GM23338 (cell line): ENCODE measurements around the gene TNRC18. TPM values are rescaled to one million over a fixed set of nuclear protein-coding genes. Genes with fewer than 3 reads are reported as not detected.

Source experiments
- ATAC-seq: fragments of 200-7000 bp; cut with Tn5 transposase; 3 replicates; pipeline ENCODE4 v1.9.1; 2020
- DNase-seq: peaks from one replicate; pipeline ENCODE4 v3.0.0-alpha.2; 2015; ENCODE audit warnings: low spot score
- H2AFZ ChIP-seq: fragments of 200-600 bp; sonication (generic); 2 replicates; pipeline ENCODE4 v1.8.0; 2016; ENCODE audit warnings: antibody characterized with exemption, mild to moderate bottlenecking, moderate library complexity
- H3F3A ChIP-seq: fragments of 200-600 bp; sonication (generic); replicated peaks from 2 replicates; pipeline ENCODE4 v1.8.0; 2017; ENCODE audit warnings: antibody characterized with exemption, mixed run types, low read depth
- H3K27ac ChIP-seq: fragments of 200-600 bp; sonication (generic); 2 replicates; pipeline ENCODE4 v1.6.1; 2016; ENCODE audit warnings: low read depth
- H3K27me3 ChIP-seq: fragments of 200-600 bp; sonication (generic); 2 replicates; pipeline ENCODE4 v1.8.0; 2016; ENCODE audit warnings: mild to moderate bottlenecking, mixed run types, moderate library complexity; ENCODE audit not compliant: insufficient read depth
- H3K36me3 ChIP-seq: fragments of 200-600 bp; sonication (generic); 2 replicates; pipeline ENCODE4 v1.8.0; 2016; ENCODE audit warnings: mild to moderate bottlenecking; ENCODE audit not compliant: insufficient read depth
- H3K4me1 ChIP-seq: fragments of 200-600 bp; sonication (generic); 2 replicates; pipeline ENCODE4 v1.8.0; 2016; ENCODE audit warnings: mild to moderate bottlenecking, moderate library complexity; ENCODE audit not compliant: insufficient read depth
- H3K4me2 ChIP-seq: fragments of 200-600 bp; sonication (generic); 2 replicates; pipeline ENCODE4 v1.7.1; 2017; ENCODE audit warnings: mixed run types
- H3K4me3 ChIP-seq: fragments of 200-600 bp; sonication (generic); 2 replicates; pipeline ENCODE4 v1.6.1; 2016; ENCODE audit warnings: mixed run types
- H3K79me2 ChIP-seq: fragments of 200-600 bp; sonication (generic); replicated peaks from 2 replicates; pipeline ENCODE4 v1.8.0; 2017; ENCODE audit warnings: mild to moderate bottlenecking; ENCODE audit not compliant: insufficient read depth
- H3K9me2 ChIP-seq: fragments of 200-600 bp; sonication (generic); 2 replicates; pipeline ENCODE4 v1.8.0; 2017; ENCODE audit not compliant: insufficient read depth
- H4K20me1 ChIP-seq: fragments of 200-600 bp; sonication (generic); replicated peaks from 2 replicates; pipeline ENCODE4 v1.8.0; 2017; ENCODE audit warnings: mild to moderate bottlenecking; ENCODE audit not compliant: insufficient read depth
- H3K27ac Mint-ChIP-seq: 2 replicates; pipeline ENCODE4 v1.8.0; 2020; ENCODE audit warnings: inconsistent platforms, mild to moderate bottlenecking, moderate library complexity, mixed read lengths
- H3K27me3 Mint-ChIP-seq: 3 replicates; pipeline ENCODE4 v1.8.0; 2022; ENCODE audit warnings: low read depth, mild to moderate bottlenecking, moderate library complexity, mixed read lengths, inconsistent platforms; ENCODE audit not compliant: insufficient read depth, poor library complexity
- H3K36me3 Mint-ChIP-seq: 3 replicates; pipeline ENCODE4 v1.8.0; 2021; ENCODE audit warnings: low read depth, mild to moderate bottlenecking, inconsistent platforms, moderate library complexity, mixed read lengths
- H3K4me1 Mint-ChIP-seq: 3 replicates; pipeline ENCODE4 v1.8.0; 2020; ENCODE audit warnings: mild to moderate bottlenecking, inconsistent platforms, mixed read lengths
- H3K4me3 Mint-ChIP-seq: 3 replicates; pipeline ENCODE4 v1.8.0; 2021; ENCODE audit warnings: moderate library complexity, mild to moderate bottlenecking, inconsistent platforms, mixed read lengths
- H3K9me3 Mint-ChIP-seq: 3 replicates; pipeline ENCODE4 v1.8.0; 2020; ENCODE audit warnings: moderate library complexity, mild to moderate bottlenecking, inconsistent platforms, mixed read lengths
- CTCF ChIP-seq, 2 experiments: fragments of 200-600 bp in 1 of 2; sonication (generic) in 1 of 2; conservative IDR thresholded peaks; 2 replicates each; pipeline versions ENCODE4 v1.5.1 to v1.6.1; 2016 to 2017; ENCODE audit warnings: antibody characterized with exemption in 2 of 2, low read depth in 2 of 2, mild to moderate bottlenecking in 2 of 2, moderate library complexity in 1 of 2
- ETS1 ChIP-seq: IDR thresholded peaks from 2 replicates; pipeline ENCODE4 v1.6.1; 2016; ENCODE audit warnings: antibody characterized with exemption
- EZH2 ChIP-seq: fragments of 200-600 bp; sonication (generic); IDR thresholded peaks from one replicate; pipeline ENCODE4 v1.8.0; 2017; ENCODE audit warnings: antibody characterized with exemption, mild to moderate bottlenecking, low read depth; ENCODE audit not compliant: unreplicated experiment
- EZH2phosphoT487 ChIP-seq: fragments of 200-600 bp; sonication (generic); IDR thresholded peaks from one replicate; pipeline ENCODE4 v1.8.1; 2018; ENCODE audit warnings: antibody characterized with exemption; ENCODE audit not compliant: unreplicated experiment
- NANOG ChIP-seq: IDR thresholded peaks from 2 replicates; pipeline ENCODE4 v1.6.1; 2016; ENCODE audit warnings: antibody characterized with exemption, borderline replicate concordance
- STAT1 ChIP-seq: IDR thresholded peaks from one replicate; pipeline ENCODE4 v1.6.1; 2016; ENCODE audit warnings: antibody characterized with exemption; ENCODE audit not compliant: unreplicated experiment
- ZNF114 ChIP-seq: fragments of 250-450 bp; sonication (Bioruptor Pico); IDR thresholded peaks from 2 replicates; pipeline ENCODE4 v1.5.0; 2020; ENCODE audit warnings: mild to moderate bottlenecking, moderate library complexity
- polyA plus RNA-seq: library from polyadenylated mRNA; unstranded; fragments of >200 nt; fragmentation: Nextera tagmentation; extraction: Ambion mirVana; gene quantifications from 2 replicates; pipeline ENCODE4 v1.2.1, GENCODE V29; 2016
- total RNA-seq: library from RNA; depleted of rRNA; stranded (reverse); fragments of >200 nt; shearing (Covaris generic); gene quantifications from 2 replicates; pipeline ENCODE4 v1.2.3, GENCODE V29; 2014

TNRC18 gene
- total and polyA plus RNA-seq, 2 experiments from 2014 or later: 2.1 to 17.5 TPM

- TF ChIP-seq STAT1 (no peak), EZH2 (no peak)
Observed at GRCh38 chr7:5286933-5287332, 136.7 kb downstream of the TNRC18 start (continued).

- Histone ChIP-seq H3F3A (no peaks in the 10 kb centered on the region), H3K36me3 (no peaks in the 10 kb centered on the region), H3K4me2 (no peak overlapping the region), H3K9me2 (no peaks in the 10 kb centered on the region), H3K27ac (no peak overlapping the region), H2AFZ (no peak overlapping the region), H3K4me3 (no peak overlapping the region), H4K20me1 (no peaks in the 10 kb centered on the region), H3K79me2 (no peaks in the 10 kb centered on the region), H3K27me3 (peaks cover 15% of the 10 kb centered on the region), H3K4me1 (no peaks in the 10 kb centered on the region; the same call in 1 of the 2 replicates)
- peak overlapping the region; percentile 52 for H3K4me3 Mint-ChIP-seq
- H3K36me3 Mint-ChIP-seq: no peaks in the 10 kb centered on the region
- no peak overlapping the region for H3K27ac Mint-ChIP-seq
- peak; percentile 89 for ATAC-seq
- no peak for TF ChIP-seq EZH2phosphoT487
- TF ChIP-seq CTCF (conservative IDR thresholded peaks at IDR 0.05; ENCODE audit: low read depth in 2 of 2): peak; percentile 26 to 81; a peak in 3 of 4 replicates
- no peak for TF ChIP-seq ZNF114 (CRISPR knock-in tag)
- peak; percentile 95 for DNase-seq
- H3K4me1 Mint-ChIP-seq: peaks cover 7% of the 10 kb centered on the region; the same call in 1 of the 3 replicates
- H3K9me3 Mint-ChIP-seq: no peaks in the 10 kb centered on the region
- H3K27me3 Mint-ChIP-seq: peaks cover 12% of the 10 kb centered on the region
Observed at GRCh38 chr7:5284304-5285281, 139.0 kb downstream of the TNRC18 start.

GRCh38 chr7:5283421-5284303, 140.0 kb downstream of the TNRC18 start:
- ATAC-seq (peak; percentile 18), DNase-seq (peak; percentile 44)
- H3K27ac ChIP-seq: no peak overlapping the region
- peaks cover 7% of the 10 kb centered on the region; the same call in 1 of the 3 replicates for H3K4me1 Mint-ChIP-seq
- no peaks in the 10 kb centered on the region for H3K9me3 Mint-ChIP-seq
- peak overlapping the region; percentile 36; the same call in 2 of the 3 replicates for H3K4me3 Mint-ChIP-seq
- no peaks in the 10 kb centered on the region for H4K20me1 ChIP-seq
- H3K79me2 ChIP-seq: no peaks in the 10 kb centered on the region
- H3K27me3 Mint-ChIP-seq: peaks cover 10% of the 10 kb centered on the region
- no peak overlapping the region for H2AFZ ChIP-seq
- no peak overlapping the region for H3K27ac Mint-ChIP-seq
- H3F3A ChIP-seq: no peaks in the 10 kb centered on the region
- H3K4me3 ChIP-seq: peak overlapping the region; percentile 64
- no peaks in the 10 kb centered on the region for H3K36me3 ChIP-seq
- no peaks in the 10 kb centered on the region for H3K9me2 ChIP-seq
- H3K4me2 ChIP-seq: peak overlapping the region; percentile 81
- no peaks in the 10 kb centered on the region; the same call in 1 of the 2 replicates for H3K4me1 ChIP-seq
- H3K36me3 Mint-ChIP-seq: no peaks in the 10 kb centered on the region
- H3K27me3 ChIP-seq: peaks cover 15% of the 10 kb centered on the region
- TF ChIP-seq NANOG (no peak), ETS1 (no peak)
